Smooth muscle cell (in vitro differentiated cells): ENCODE results near the gene GFRA1. TPM values are rescaled to one million over a fixed set of nuclear protein-coding genes. Genes with fewer than 3 reads are reported as not detected.

ENCODE experiments used
- DNase-seq: peaks from one replicate; lab custom pipeline; 2025; ENCODE audit not compliant: unreplicated experiment; lab: John Stamatoyannopoulos, UW
- H2AFZ ChIP-seq: fragments of 200-600 bp; sonication (generic); 2 replicates; pipeline ENCODE4 v1.6.0; 2016; ENCODE audit warnings: antibody characterized with exemption, low read depth, mild to moderate bottlenecking
- H3F3A ChIP-seq: fragments of 200-600 bp; sonication (generic); 2 replicates; pipeline ENCODE4 v1.6.0; 2017; ENCODE audit warnings: antibody characterized with exemption, low read depth
- H3K27ac ChIP-seq: fragments of 200-600 bp; sonication (generic); 2 replicates; pipeline ENCODE4 v1.5.1; 2016; ENCODE audit warnings: low read depth, mild to moderate bottlenecking
- H3K27me3 ChIP-seq: fragments of 200-600 bp; sonication (generic); 2 replicates; pipeline ENCODE4 v1.6.1; 2016; ENCODE audit warnings: low read depth, mild to moderate bottlenecking
- H3K36me3 ChIP-seq: fragments of 200-600 bp; sonication (generic); 2 replicates; pipeline ENCODE4 v1.5.1; 2016; ENCODE audit warnings: low read depth
- H3K4me1 ChIP-seq: fragments of 200-600 bp; sonication (generic); 2 replicates; pipeline ENCODE4 v1.5.1; 2016; ENCODE audit warnings: low read depth
- H3K4me2 ChIP-seq: fragments of 200-600 bp; sonication (generic); 2 replicates; pipeline ENCODE4 v1.6.0; 2016; ENCODE audit warnings: mild to moderate bottlenecking
- H3K4me3 ChIP-seq: fragments of 200-600 bp; sonication (generic); 2 replicates; pipeline ENCODE4 v1.5.1; 2016; ENCODE audit warnings: mild to moderate bottlenecking
- H3K79me2 ChIP-seq: fragments of 200-600 bp; sonication (generic); 2 replicates; pipeline ENCODE4 v1.6.0; 2016; ENCODE audit warnings: low read depth, mild to moderate bottlenecking
- H3K9ac ChIP-seq: fragments of 200-600 bp; sonication (generic); 2 replicates; pipeline ENCODE4 v1.6.0; 2016; ENCODE audit warnings: low read depth
- H3K9me3 ChIP-seq: fragments of 200-600 bp; sonication (generic); replicated peaks from 2 replicates; pipeline ENCODE4 v1.5.1; 2016; ENCODE audit warnings: low read depth
- H4K20me1 ChIP-seq: fragments of 200-600 bp; sonication (generic); 2 replicates; pipeline ENCODE4 v1.6.0; 2016; ENCODE audit warnings: low read depth
- WGBS: methylation state at CpG from one replicate; pipeline ENCODE4 v1.1.7; 2016; ENCODE audit warnings: low lambda C conversion rate; 5-methylcytosine and 5-hydroxymethylcytosine counted together
- polyA plus RNA-seq: library from polyadenylated mRNA; unstranded; fragments of >200 nt; fragmentation: Nextera tagmentation; extraction: Ambion mirVana; gene quantifications from 2 replicates; pipeline ENCODE4 v1.2.1, GENCODE V29; 2016
- total RNA-seq: library from RNA; depleted of rRNA; stranded (reverse); fragments of >200 nt; gene quantifications from 2 replicates; pipeline ENCODE4 v1.2.3, GENCODE V29; 2014
- TF ChIP-seq, protein P1 (sequence below): fragments of 200-600 bp; sonication (generic); IDR thresholded peaks from 2 replicates; pipeline ENCODE4 v1.5.1; 2017; ENCODE audit warnings: borderline replicate concordance, mild to moderate bottlenecking, antibody characterized with exemption; ENCODE audit not compliant: insufficient read depth, poor library complexity, severe bottlenecking

GFRA1 gene
- total and polyA plus RNA-seq, 2 experiments from 2014 or later, result 1.3 to 1.9 TPM

DNA sequence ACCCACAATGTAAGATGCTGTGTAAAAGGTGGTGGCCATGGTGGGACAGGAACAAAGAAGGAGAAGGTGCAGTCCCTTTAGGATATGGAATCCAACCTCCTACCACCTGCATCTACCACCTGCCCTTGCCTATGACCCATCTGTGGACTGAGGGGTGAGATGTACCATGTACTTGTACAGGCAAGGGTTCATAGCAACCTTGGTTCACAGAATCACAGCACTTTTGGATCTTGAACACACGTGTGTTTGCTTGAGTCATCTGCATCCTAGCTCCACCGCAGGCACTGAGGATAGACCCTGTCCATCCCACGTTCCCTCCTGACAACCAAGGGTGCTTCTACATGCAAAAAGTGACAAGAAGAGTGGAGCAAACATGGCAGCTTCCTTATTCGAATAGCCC, 162.3 kb downstream of the GFRA1 start:
- 94% methylated on average over 4 of the region's 4 CpGs for WGBS
- TF ChIP-seq, protein P1, sequence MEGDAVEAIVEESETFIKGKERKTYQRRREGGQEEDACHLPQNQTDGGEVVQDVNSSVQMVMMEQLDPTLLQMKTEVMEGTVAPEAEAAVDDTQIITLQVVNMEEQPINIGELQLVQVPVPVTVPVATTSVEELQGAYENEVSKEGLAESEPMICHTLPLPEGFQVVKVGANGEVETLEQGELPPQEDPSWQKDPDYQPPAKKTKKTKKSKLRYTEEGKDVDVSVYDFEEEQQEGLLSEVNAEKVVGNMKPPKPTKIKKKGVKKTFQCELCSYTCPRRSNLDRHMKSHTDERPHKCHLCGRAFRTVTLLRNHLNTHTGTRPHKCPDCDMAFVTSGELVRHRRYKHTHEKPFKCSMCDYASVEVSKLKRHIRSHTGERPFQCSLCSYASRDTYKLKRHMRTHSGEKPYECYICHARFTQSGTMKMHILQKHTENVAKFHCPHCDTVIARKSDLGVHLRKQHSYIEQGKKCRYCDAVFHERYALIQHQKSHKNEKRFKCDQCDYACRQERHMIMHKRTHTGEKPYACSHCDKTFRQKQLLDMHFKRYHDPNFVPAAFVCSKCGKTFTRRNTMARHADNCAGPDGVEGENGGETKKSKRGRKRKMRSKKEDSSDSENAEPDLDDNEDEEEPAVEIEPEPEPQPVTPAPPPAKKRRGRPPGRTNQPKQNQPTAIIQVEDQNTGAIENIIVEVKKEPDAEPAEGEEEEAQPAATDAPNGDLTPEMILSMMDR, result no peak
- Histone ChIP-seq H3K36me3 (no peaks in the 10 kb centered on the region), H3K9me3 (no peaks in the 10 kb centered on the region), H3K27me3 (no peaks in the 10 kb centered on the region), H3K9ac (no peak overlapping the region), H3F3A (no peaks in the 10 kb centered on the region), H3K79me2 (no peaks in the 10 kb centered on the region), H3K27ac (no peak overlapping the region), H4K20me1 (no peaks in the 10 kb centered on the region), H3K4me3 (no peak overlapping the region), H3K4me1 (no peaks in the 10 kb centered on the region), H2AFZ (no peak overlapping the region), H3K4me2 (no peak overlapping the region)
- no peak for DNase-seq

DNA sequence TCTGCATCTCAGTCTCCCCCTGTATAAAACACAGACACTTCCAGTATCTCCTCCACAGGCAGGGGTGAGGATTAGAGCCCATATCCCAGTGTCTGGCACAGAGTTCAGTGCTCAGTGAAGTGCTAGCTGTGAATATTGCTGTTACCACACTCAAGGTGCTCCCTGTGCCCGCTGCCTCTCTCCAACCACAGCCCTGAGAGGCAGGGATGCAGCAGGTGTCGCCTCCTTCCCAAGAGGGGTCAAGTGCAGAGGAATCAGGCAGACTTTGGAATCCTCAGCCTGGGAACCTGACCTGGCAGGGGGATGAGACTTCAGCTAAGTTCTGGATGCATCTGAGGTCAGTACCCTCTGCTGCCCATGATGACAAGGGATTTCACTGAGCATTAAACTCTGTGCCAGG, 163.1 kb downstream of the GFRA1 start:
- Histone ChIP-seq H3K27me3 (no peaks in the 10 kb centered on the region), H3K4me3 (no peak overlapping the region), H3K9ac (no peak overlapping the region), H2AFZ (no peak overlapping the region), H3K4me1 (no peaks in the 10 kb centered on the region), H3K4me2 (no peak overlapping the region), H3F3A (no peaks in the 10 kb centered on the region), H3K9me3 (no peaks in the 10 kb centered on the region), H3K36me3 (no peaks in the 10 kb centered on the region), H3K27ac (no peak overlapping the region), H4K20me1 (no peaks in the 10 kb centered on the region), H3K79me2 (no peaks in the 10 kb centered on the region)
- DNase-seq, result no peak
- TF ChIP-seq, protein P1, result no peak
- 80% methylated on average over 2 of the region's 2 CpGs for WGBS

DNA sequence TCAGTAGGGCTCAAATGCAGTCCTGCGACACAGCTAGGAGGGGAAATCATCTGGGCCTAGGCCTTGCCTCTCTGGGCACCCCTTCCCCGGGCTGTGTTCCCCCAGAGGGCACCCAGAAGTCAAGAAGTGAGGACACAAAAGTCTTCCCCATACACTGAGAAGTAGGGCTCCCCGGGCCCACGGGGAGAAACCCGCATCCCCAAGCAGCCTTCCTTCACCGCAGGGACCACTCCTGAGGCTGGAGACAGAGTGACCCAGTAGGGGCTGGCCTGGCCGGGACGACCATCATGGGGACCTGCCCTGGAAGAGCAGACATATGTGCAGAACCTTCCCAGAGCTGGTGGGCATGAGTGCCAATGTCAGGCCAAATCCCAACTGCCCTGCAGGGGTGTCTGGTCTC, 163.5 kb downstream of the GFRA1 start:
- Histone ChIP-seq H3K27ac (no peak overlapping the region), H3K9me3 (no peaks in the 10 kb centered on the region), H3K36me3 (no peaks in the 10 kb centered on the region), H3F3A (no peaks in the 10 kb centered on the region), H2AFZ (no peak overlapping the region), H4K20me1 (no peaks in the 10 kb centered on the region), H3K4me1 (no peaks in the 10 kb centered on the region), H3K79me2 (no peaks in the 10 kb centered on the region), H3K4me2 (no peak overlapping the region), H3K9ac (no peak overlapping the region), H3K27me3 (no peaks in the 10 kb centered on the region), H3K4me3 (no peak overlapping the region)
- TF ChIP-seq, protein P1, result no peak
- no peak for DNase-seq
- WGBS, result 90% methylated on average over 7 of the region's 8 CpGs

DNA sequence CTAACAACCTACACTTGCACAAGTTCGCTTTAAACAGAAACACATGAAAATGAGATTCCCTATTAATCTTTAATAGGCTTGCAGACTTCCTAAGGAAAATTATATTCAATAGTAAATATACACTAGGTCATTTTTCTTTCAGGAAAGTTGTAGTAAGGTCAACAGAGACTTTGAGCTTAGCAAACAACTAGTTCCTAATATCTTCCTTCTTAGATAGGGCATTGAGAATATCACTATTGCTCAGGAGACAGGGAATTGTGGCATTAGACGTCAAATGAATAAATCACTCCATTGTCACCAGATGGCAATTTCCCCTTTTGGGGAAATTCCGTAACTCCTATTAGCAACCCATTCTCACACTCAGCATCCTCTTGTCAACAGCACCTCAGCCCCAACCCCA, 164.9 kb downstream of the GFRA1 start:
- TF ChIP-seq, protein P1, result no peak

More for the DNA sequence above, 164.9 kb downstream of the GFRA1 start:
- WGBS, result 70% methylated on average over 3 of the region's 3 CpGs
- no peak overlapping the region for H3K27ac ChIP-seq
- H2AFZ ChIP-seq, result no peak overlapping the region
- H3F3A ChIP-seq, result no peaks in the 10 kb centered on the region
- no peak overlapping the region for H3K4me2 ChIP-seq
- no peaks in the 10 kb centered on the region for H3K4me1 ChIP-seq
- no peaks in the 10 kb centered on the region for H3K36me3 ChIP-seq
- H3K79me2 ChIP-seq, result no peaks in the 10 kb centered on the region
- no peaks in the 10 kb centered on the region for H3K27me3 ChIP-seq
- no peaks in the 10 kb centered on the region for H4K20me1 ChIP-seq
- H3K9ac ChIP-seq, result no peak overlapping the region
- no peak overlapping the region for H3K4me3 ChIP-seq
- no peaks in the 10 kb centered on the region for H3K9me3 ChIP-seq
- DNase-seq, result no peak
